ENCODE results near the gene CCDC178.
A peak's percentile ranks its signal among the peaks of the same experiment; 100 is the strongest.

GRCh38 chr18:33231474-33232317 lies 208.8 kb downstream of the CCDC178 start:
- TF ChIP-seq EZH2 (IDR thresholded peaks at IDR 0.05; ENCODE audit: borderline replicate concordance) = no peak
- peak; percentile 96 for TF ChIP-seq CTCF (IDR thresholded peaks at IDR 0.05; ENCODE audit: poor library complexity)
- TF ChIP-seq EZH2phosphoT487 (IDR thresholded peaks at IDR 0.05; ENCODE audit: low read depth, severe bottlenecking, unreplicated experiment) = no peak
